ENCODE results near the gene BTG3.

Gene BTG3

GRCh38 chr21:17583898-17584297 is 28.8 kb downstream of the BTG3 start:
- no peak for DNase-seq

GRCh38 chr21:17580319-17580718 is 32.4 kb downstream of the BTG3 start:
- DNase-seq, result no peak

GRCh38 chr21:17578876-17579275 is 33.8 kb downstream of the BTG3 start:
- DNase-seq, result no peak

DNA sequence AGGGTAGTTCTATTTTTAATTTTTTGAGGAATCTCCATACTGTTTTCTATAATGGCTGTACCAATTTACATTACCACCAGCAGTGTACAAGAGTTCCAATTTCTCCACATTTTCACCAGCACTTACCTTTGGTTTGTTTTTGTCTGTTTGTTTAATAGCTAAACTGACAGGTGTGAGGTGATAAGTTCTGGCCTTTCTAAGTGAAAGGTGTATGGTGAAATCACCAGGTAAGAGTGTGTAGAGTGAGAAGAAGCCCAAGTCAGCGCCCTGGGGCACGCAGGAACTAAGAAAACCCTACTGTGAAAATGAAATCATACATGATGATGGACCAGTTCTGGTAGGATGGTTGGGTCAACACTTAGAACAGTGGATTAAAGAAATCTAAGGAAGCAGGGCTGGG is 34.5 kb downstream of the BTG3 start:
- peak in 1 of 2 experiments; percentile 3 for DNase-seq

DNA sequence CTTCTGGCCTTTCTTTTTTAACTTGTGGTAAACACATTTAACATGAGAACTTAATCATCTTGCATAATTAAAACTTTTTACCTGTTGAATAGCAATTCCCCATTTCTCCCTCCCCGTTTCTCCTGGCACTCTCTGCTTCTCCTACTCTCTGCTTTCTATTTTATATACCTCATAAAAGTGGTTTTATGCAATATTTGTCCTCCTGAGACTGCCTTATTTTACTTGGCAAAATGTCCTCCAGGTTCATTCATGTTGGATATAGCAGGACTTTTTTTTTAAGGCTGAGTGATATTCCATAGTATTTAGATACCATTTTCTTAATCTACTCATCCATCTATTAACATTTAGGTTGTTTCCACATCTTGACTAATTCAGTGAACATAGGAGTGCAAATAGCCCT is 35.0 kb downstream of the BTG3 start:
- DNase-seq, result no peak

- peak in 1 of 2 experiments; percentile 35 for DNase-seq
Observed at GRCh38 chr21:17576080-17576835, 36.4 kb downstream of the BTG3 start.

DNA sequence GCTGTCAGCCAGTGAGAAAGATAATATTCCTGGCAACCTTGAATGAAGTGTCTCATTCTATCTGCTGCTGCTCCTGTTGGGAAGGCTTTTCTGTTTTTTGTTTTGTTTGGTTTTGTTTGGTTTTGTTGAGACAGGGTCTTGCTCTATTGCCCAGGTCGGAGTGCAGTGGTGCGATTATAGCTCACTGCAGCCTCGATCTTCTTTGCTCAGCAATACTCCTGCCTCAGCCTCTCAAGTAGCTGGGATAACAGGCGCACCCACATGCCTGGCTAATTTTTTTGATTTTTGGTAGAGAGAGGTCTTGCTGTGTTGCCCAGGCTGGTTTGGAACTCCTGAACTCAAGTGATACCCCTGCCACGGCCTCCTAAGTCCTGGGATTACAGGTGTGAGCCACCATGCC is 37.6 kb downstream of the BTG3 start:
- DNase-seq, result no peak

DNA sequence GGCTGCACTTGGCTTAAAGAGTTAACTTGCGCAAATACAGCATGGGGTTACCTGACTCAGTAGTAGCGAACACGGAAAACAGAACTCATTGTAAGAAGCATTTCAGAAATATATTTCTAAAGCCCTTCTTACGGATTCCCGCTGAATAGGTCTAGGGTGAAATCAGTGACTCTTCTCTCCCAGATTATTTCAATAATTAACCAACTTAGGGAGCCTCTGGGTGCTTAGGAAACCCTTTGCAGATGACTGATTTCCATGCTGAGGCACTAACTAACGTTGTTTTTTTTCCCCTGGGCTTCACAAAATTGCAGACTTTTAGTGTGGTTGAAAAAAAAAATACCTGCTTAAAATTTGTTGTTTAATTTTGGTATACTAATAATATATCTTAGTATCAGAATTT is 40.3 kb downstream of the BTG3 start:
- no peak for DNase-seq

- no peak for DNase-seq
Observed at GRCh38 chr21:17570786-17571185, 41.9 kb downstream of the BTG3 start.

DNA sequence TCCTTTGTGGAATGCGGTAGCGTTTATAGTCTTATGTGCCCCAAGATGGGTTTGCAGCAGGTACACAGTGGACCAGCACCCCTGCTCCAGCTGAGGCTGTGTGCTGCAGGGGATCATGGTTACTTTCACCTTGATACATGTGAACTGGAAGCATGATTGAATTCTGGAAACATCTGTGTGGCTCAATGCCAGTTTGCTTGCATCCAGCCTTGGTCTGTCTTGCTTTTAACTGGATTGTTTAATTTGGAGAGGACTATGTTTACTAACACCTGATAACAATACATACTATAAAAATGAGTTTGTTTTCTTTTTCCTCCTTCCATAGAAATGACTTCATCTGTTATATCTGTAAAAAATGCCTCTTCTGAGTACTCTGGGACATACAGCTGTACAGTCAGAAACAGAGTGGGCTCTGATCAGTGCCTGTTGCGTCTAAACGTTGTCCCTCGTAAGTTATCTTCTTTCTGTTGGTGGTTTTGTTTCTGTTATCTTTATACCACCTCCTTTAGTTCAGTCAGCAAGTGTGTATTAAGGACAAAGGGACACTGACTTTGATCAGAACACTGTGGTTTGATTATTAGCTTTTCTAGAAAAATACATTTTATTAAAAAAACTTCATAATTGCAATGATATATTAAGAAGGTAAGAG is 52.2 kb downstream of the BTG3 start:
- DNase-seq, result no peak

DNA sequence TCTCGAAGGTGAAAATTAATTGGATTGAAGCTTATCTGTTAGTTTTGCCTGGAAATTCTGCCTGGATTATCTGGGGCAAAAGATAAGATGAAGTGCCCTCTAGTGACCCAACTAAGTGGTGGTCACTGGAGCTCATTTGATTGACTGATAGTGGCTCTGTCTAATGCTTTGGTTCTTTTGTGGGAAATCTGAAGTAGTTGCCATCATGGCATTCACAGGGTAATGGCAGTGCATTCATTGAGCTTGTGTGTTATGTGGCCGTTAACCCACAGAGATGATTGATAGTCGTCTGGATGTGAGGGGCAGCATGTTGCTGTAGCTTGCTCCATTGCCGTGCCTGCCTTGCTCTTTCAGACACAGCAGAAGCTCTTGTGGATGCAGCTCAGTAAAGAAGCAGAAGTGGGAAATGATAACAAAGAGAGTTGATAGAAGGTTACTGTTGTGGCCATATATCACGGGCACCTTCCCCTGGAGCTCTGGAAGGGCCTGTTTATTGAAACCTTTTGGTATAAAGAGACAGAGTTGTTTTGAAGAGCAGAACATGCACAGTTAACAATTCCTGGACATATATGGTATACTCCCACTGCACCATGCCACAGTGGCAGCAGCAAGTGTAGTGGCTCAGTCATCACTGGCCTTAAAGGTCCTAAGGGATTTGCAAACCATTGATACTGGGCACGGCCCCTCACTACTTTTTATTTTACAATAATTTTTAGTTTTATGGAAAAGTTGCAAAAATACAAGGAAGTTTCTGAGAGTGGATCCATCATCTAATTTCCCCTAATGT is 57.8 kb downstream of the BTG3 start:
- no peak for DNase-seq

GRCh38 chr21:17554120-17554519 is 58.6 kb downstream of the BTG3 start:
- DNase-seq, result no peak

- DNase-seq, result no peak
Observed at GRCh38 chr21:17552410-17552809, 60.3 kb downstream of the BTG3 start.

DNA sequence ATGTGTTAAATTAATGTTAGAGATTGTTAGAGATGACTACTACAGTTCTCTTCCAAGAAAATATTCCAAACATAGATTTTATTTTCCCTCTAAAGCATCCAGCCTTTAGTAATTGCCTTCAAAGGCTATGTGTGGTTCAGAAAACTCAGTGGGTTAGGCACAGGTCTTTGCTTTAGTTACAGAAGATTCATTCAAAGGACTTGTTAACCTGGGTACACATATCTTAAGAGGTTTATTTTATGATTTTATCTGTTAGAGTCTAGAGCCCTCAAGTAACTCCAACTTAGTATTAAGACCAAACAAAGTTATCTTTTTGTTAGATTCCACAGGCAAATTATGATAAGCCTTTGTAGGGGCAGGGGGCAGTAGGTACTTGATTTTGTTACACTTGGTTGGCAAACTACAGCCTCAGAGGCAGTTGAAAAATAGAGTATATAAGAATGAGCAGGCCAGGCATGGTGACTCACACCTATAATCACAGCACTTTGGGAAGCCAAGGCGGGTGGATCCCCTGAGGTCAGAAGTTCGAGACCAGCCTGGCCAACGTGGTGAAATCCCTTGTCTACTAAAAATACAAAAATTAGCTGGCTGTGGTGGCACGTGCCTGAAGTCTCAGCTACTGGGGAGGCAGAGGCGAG is 61.9 kb downstream of the BTG3 start:
- DNase-seq, result no peak

DNA sequence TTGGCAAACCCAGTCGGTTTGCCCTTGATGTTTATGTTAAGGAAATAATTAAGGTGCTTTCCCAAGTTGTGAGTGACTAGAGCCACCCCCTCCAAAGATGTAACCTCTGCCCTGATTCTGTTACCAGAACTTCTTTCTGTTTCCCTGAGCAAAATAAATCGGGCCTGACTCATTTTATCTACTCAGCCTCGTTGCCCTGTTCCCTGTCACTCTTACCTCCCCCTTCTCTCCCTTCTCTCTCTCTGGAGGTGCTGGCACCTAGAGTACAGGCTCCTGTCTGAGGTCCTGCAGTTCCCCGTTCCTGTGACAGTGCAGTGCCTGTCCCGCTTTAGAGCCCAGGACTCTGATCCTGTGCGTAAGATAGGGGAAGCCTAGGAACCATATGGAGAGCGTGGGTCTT is 64.4 kb downstream of the BTG3 start:
- no peak for DNase-seq

GRCh38 chr21:17545007-17545406 is 67.7 kb downstream of the BTG3 start:
- DNase-seq, result no peak
